ENCODE results near the gene ZNF426. TPM values are rescaled to one million over a fixed set of nuclear protein-coding genes. Genes with fewer than 3 reads are reported as not detected.
"Not testable (repeated sequence)": the region's sequence is repeated elsewhere in the genome, so short reads cannot be mapped to it uniquely, and the experiment has no call there.

ZNF426 gene
- 10 to 100 TPM; 10.4 to 29.3 (median 12.1) TPM for total RNA-seq

DNA sequence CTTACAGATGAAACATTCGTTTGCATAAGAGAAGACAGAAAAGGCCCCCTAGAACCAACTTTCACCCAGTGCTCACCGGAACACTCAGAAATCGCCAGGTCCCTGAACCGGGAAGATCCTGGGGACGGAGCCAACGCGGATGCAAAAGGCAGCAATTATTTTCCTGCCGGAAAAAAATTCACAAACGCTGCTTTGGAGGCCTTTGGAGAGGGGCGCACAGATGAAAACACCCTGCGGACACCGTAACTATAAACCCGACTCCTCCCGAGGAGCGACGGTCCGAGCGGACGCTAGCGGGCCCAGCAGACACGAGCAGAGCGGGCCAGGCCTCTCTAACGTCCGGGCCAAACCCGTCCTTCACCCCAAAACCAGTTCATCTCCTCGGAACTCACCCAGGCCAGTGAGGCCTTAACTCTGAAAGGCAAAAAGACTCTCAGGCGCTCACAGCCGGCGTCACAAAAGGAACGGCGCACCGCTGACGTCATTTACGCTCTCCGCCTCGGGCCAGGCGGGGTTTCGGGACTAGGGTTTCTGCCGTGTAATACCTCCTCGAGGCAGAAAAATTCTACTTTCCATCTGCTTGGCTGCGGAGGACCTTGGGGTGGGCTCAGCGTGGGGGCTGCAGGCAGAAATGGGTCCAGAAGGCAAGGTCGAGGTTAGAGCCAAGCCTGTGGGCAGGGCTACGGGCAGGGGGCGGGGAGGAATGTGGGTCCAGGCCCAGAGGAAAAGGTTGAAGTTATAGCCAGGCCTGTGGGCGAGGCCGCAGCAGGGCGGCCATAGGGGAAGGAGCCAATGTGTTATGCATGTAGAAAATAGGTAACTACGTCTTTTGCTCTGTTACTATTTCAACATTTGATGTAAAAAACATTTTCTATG, at the start of gene ZNF426:
Gene ZNF426, minus strand, starts transcription at position 463 of the 876 bp plus-strand sequence. CDS start 2,413 bp downstream, outside the sequence.
- peak; percentile 93 to 99 for ATAC-seq (ENCODE audit: low FRiP score in 2 of 2)
- WGBS, 2 donors, result 2 to 4% methylated on average over 20 to 49 of the region's 49 CpGs
- TF ChIP-seq EP300 (IDR thresholded peaks at IDR 0.05), result no peak
- peak; percentile 70 to 76 for TF ChIP-seq POLR2AphosphoS5 (IDR thresholded peaks at IDR 0.05)
- peak in 2 of 4 donors; percentile 50 to 62 for TF ChIP-seq POLR2A (IDR thresholded peaks at IDR 0.05)
- TF ChIP-seq, protein P1, sequence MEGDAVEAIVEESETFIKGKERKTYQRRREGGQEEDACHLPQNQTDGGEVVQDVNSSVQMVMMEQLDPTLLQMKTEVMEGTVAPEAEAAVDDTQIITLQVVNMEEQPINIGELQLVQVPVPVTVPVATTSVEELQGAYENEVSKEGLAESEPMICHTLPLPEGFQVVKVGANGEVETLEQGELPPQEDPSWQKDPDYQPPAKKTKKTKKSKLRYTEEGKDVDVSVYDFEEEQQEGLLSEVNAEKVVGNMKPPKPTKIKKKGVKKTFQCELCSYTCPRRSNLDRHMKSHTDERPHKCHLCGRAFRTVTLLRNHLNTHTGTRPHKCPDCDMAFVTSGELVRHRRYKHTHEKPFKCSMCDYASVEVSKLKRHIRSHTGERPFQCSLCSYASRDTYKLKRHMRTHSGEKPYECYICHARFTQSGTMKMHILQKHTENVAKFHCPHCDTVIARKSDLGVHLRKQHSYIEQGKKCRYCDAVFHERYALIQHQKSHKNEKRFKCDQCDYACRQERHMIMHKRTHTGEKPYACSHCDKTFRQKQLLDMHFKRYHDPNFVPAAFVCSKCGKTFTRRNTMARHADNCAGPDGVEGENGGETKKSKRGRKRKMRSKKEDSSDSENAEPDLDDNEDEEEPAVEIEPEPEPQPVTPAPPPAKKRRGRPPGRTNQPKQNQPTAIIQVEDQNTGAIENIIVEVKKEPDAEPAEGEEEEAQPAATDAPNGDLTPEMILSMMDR (IDR thresholded peaks at IDR 0.05), result peak in 1 of 6 experiments; percentile 5
- H3K9me3 ChIP-seq, result peaks cover 7 to 29% (median 27%) of the 10 kb centered on the region in 4 donors
- peak; percentile 85 to 93 for DNase-seq
- H3K4me3 ChIP-seq, result peak within 1 kb of the TSS; percentile 66 to 88 (median 74)
- no peaks in the 10 kb centered on the region for H3K27me3 ChIP-seq
- peaks cover 25 to 33% (median 28%) of the 10 kb centered on the region in 4 donors for H3K36me3 ChIP-seq
- peak within 1 kb of the TSS; percentile 91 to 98 (median 94) for H3K27ac ChIP-seq
- H3K4me1 ChIP-seq, result peaks cover 5 to 18% (median 14%) of the 10 kb centered on the region in 4 donors

- peaks cover 0 to 2% (median 0%) of the 10 kb centered on the region in 4 donors for H3K36me3 ChIP-seq
- DNase-seq (peak in 1 of 2 donors; percentile 65), ATAC-seq (ENCODE audit: low FRiP score in 2 of 2) (peak in 1 of 2 donors; percentile 53)
- 14 to 15% methylated on average over 7 of the region's 7 CpGs for WGBS, 2 donors
- H3K27me3 ChIP-seq, result no peaks in the 10 kb centered on the region
- TF ChIP-seq, protein P1 (IDR thresholded peaks at IDR 0.05), result peak in 5 of 6 experiments; percentile 36 to 63 (median 52)
- TF ChIP-seq POLR2A (IDR thresholded peaks at IDR 0.05), result no peak
- no peak overlapping the region for H3K4me3 ChIP-seq
- H3K4me1 ChIP-seq, result peaks cover 3 to 16% (median 11%) of the 10 kb centered on the region in 4 donors
- H3K27ac ChIP-seq, result no peak overlapping the region
- H3K9me3 ChIP-seq, result peaks cover 0 to 3% (median 0%) of the 10 kb centered on the region in 4 donors
Observed at GRCh38 chr19:9586764-9587163, 48.3 kb upstream of the ZNF426 start.

GRCh38 chr19:9584073-9584833, 45.8 kb upstream of the ZNF426 start, which contains the start of gene ZNF121:
ZNF121 (minus strand) TSS chr19:9584504; CDS start chr19:9568097, 16,407 bp downstream.
- peaks cover 0 to 8% (median 1%) of the 10 kb centered on the region in 4 donors for H3K36me3 ChIP-seq
- 0% methylated on average over 30 to 39 of the region's 51 CpGs for WGBS, 2 donors
- peak within 1 kb of the TSS; percentile 85 to 95 (median 90) for H3K27ac ChIP-seq
- H3K27me3 ChIP-seq, result no peaks in the 10 kb centered on the region
- peak within 1 kb of the TSS; percentile 74 to 96 (median 82) for H3K4me3 ChIP-seq
- peaks cover 4 to 16% (median 11%) of the 10 kb centered on the region in 4 donors for H3K4me1 ChIP-seq
- ATAC-seq (ENCODE audit: low FRiP score in 2 of 2) (peak; percentile 92 to 99), DNase-seq (peak; percentile 79 to 94)
- peaks cover 0 to 19% (median 15%) of the 10 kb centered on the region in 4 donors for H3K9me3 ChIP-seq
- TF ChIP-seq POLR2AphosphoS5 (IDR thresholded peaks at IDR 0.05), result peak; percentile 71 to 72
- TF ChIP-seq POLR2A (IDR thresholded peaks at IDR 0.05), result peak in 2 of 4 donors; percentile 39 to 59
- peak in 1 of 4 donors; percentile 20 for TF ChIP-seq EP300 (IDR thresholded peaks at IDR 0.05)
- TF ChIP-seq, protein P1 (IDR thresholded peaks at IDR 0.05), result peak in 2 of 6 experiments; percentile 9 to 12

- WGBS, 2 donors, result 90 to 94% methylated on average over 13 of the region's 13 CpGs
- not testable (repeated sequence) for H3K4me3 ChIP-seq; DNase-seq; H3K27me3 ChIP-seq; ATAC-seq (ENCODE audit: low FRiP score in 2 of 2); H3K27ac ChIP-seq
- H3K9me3 ChIP-seq, result peaks cover 4 to 36% (median 30%) of the 10 kb centered on the region in 4 donors
- H3K4me1 ChIP-seq, result peaks cover 4 to 16% (median 11%) of the 10 kb centered on the region in 4 donors
- peaks cover 0 to 18% (median 4%) of the 10 kb centered on the region in 4 donors for H3K36me3 ChIP-seq
Observed at GRCh38 chr19:9582081-9582725, 43.8 kb upstream of the ZNF426 start.
